ENCODE data around the gene PBX1.

The PBX1 gene

GRCh38 chr1:164855716-164856329 is 296.8 kb downstream of the PBX1 start:
- no peak for TF ChIP-seq CTCF (conservative IDR thresholded peaks at IDR 0.05)
- no peak overlapping the region for H3K27ac ChIP-seq

GRCh38 chr1:164856381-164856780 is 297.4 kb downstream of the PBX1 start:
- TF ChIP-seq CTCF (conservative IDR thresholded peaks at IDR 0.05), result no peak
- no peak overlapping the region for H3K27ac ChIP-seq

- H3K27ac ChIP-seq, result no peak overlapping the region
- no peak for TF ChIP-seq CTCF (conservative IDR thresholded peaks at IDR 0.05)
These were observed 298.5 kb downstream of the PBX1 start for GRCh38 chr1:164857439-164857838.

- no peak for TF ChIP-seq CTCF (conservative IDR thresholded peaks at IDR 0.05)
- no peak overlapping the region for H3K27ac ChIP-seq
These were observed 299.2 kb downstream of the PBX1 start for GRCh38 chr1:164858096-164858632.

GRCh38 chr1:164861632-164862031 is 302.6 kb downstream of the PBX1 start:
- no peak for TF ChIP-seq CTCF (conservative IDR thresholded peaks at IDR 0.05)
- no peak overlapping the region for H3K27ac ChIP-seq

GRCh38 chr1:164863056-164863455 is 304.1 kb downstream of the PBX1 start:
- no peak overlapping the region for H3K27ac ChIP-seq
- no peak for TF ChIP-seq CTCF (conservative IDR thresholded peaks at IDR 0.05)

- TF ChIP-seq CTCF (conservative IDR thresholded peaks at IDR 0.05), result no peak
- H3K27ac ChIP-seq, result no peak overlapping the region
These were observed 305.2 kb downstream of the PBX1 start for GRCh38 chr1:164864161-164864560.

Measured in VCaP (cell line).